Vagina (tissue), 2 donors: ENCODE data around the gene EHD1. TPM values are rescaled to one million over a fixed set of nuclear protein-coding genes. Genes with fewer than 3 reads are reported as not detected.
A peak's percentile ranks its signal among the peaks of the same experiment; 100 is the strongest.

Experiments
- DNase-seq, 2 donors: peaks; one replicate each; pipeline ENCODE4 v3.0.0-alpha.2; 2017; ENCODE audit errors: extremely low spot score in 2 of 2
- H3K27ac ChIP-seq: fragments of 200-600 bp; sonication (generic); one replicate; pipeline ENCODE4 v1.5.1; 2019
- H3K27me3 ChIP-seq: fragments of 200-600 bp; sonication (generic); one replicate; pipeline ENCODE4 v1.5.1; 2019
- H3K36me3 ChIP-seq, 2 donors: fragments of 200-600 bp; sonication (generic); one replicate each; pipeline ENCODE4 v1.5.1; 2017 to 2019
- H3K4me1 ChIP-seq: fragments of 200-600 bp; sonication (generic); one replicate; pipeline ENCODE4 v1.5.1; 2019
- H3K4me3 ChIP-seq, 2 donors: fragments of 200-600 bp; sonication (generic); 1 replicate in 1 of 2; 2 replicates in 1 of 2; pipeline ENCODE4 v1.5.1; 2016 to 2019
- H3K9me3 ChIP-seq: fragments of 200-600 bp; sonication (generic); one replicate; pipeline ENCODE4 v1.5.1; 2019
- POLR2A ChIP-seq, 2 donors: fragments of 450-650 bp; IDR thresholded peaks; one replicate each; pipeline ENCODE4 v1.6.1; 2017; ENCODE audit warnings: antibody characterized with exemption in 2 of 2, mild to moderate bottlenecking in 2 of 2, moderate library complexity in 2 of 2
- POLR2AphosphoS5 ChIP-seq, 2 donors: sonication (generic); formaldehyde crosslinking; IDR thresholded peaks; one replicate each; pipeline ENCODE4 v1.9.0; 2017; ENCODE audit warnings: antibody characterized with exemption in 2 of 2, mild to moderate bottlenecking in 2 of 2, low read depth in 1 of 2; ENCODE audit not compliant: insufficient read depth in 1 of 2
- intact Hi-C: fragments of 100-400 bp; cut with DNase I; formaldehyde crosslinking; loops from one replicate; pipeline ENCODE4 v1.15.1; 2023
- total RNA-seq: library from RNA; depleted of rRNA; stranded (reverse); fragments of >200 nt; gene quantifications from one replicate; pipeline ENCODE4 v1.2.3, GENCODE V29; 2016
- TF ChIP-seq, protein P1 (sequence below), 3 experiments: fragments of 450-650 bp in 2 of 3; fragments of 200-600 bp in 1 of 3; sonication (generic) in 1 of 3; IDR thresholded peaks; one replicate each; pipeline ENCODE4 v1.5.1; 2017 to 2019; ENCODE audit warnings: antibody characterized with exemption in 3 of 3, mild to moderate bottlenecking in 2 of 3, moderate library complexity in 2 of 3

Gene EHD1
- total RNA-seq, 1 donor from 2014 or later = 61.6 TPM

DNA sequence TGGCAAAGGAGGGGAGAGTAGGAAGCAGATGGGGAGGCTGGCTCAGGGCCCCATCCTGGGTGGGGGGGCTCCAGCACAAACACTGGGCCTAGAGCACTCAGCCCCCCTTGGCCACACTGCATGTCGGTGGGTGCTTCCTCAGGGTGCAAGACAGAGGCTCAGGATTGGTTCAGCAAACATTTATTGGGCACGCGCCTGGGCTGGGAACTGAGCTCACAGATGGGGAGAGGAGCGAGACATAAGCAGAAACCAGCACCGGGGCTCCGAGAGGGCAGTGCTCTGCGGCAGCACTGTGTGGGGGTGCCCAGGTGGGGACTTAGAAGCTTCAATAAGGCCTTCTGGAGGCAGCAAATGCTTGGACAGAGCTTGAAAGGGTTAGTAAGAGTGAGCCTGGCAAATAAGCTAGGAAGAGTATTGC lies 12.1 kb upstream of the EHD1 start:
- TF ChIP-seq, protein P1, sequence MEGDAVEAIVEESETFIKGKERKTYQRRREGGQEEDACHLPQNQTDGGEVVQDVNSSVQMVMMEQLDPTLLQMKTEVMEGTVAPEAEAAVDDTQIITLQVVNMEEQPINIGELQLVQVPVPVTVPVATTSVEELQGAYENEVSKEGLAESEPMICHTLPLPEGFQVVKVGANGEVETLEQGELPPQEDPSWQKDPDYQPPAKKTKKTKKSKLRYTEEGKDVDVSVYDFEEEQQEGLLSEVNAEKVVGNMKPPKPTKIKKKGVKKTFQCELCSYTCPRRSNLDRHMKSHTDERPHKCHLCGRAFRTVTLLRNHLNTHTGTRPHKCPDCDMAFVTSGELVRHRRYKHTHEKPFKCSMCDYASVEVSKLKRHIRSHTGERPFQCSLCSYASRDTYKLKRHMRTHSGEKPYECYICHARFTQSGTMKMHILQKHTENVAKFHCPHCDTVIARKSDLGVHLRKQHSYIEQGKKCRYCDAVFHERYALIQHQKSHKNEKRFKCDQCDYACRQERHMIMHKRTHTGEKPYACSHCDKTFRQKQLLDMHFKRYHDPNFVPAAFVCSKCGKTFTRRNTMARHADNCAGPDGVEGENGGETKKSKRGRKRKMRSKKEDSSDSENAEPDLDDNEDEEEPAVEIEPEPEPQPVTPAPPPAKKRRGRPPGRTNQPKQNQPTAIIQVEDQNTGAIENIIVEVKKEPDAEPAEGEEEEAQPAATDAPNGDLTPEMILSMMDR (IDR thresholded peaks at IDR 0.05) = no peak
- TF ChIP-seq POLR2A (IDR thresholded peaks at IDR 0.05) (no peak), POLR2AphosphoS5 (IDR thresholded peaks at IDR 0.05; ENCODE audit: insufficient read depth in 1 of 2, low read depth in 1 of 2) (no peak)
- H3K27me3 ChIP-seq = no peaks in the 10 kb centered on the region
- no peaks in the 10 kb centered on the region for H3K36me3 ChIP-seq
- H3K4me1 ChIP-seq = peaks cover 10% of the 10 kb centered on the region
- intact Hi-C loops = no loop called here
- H3K27ac ChIP-seq = no peak overlapping the region
- no peak overlapping the region for H3K4me3 ChIP-seq
- H3K9me3 ChIP-seq = no peaks in the 10 kb centered on the region
- DNase-seq = no peak

DNA sequence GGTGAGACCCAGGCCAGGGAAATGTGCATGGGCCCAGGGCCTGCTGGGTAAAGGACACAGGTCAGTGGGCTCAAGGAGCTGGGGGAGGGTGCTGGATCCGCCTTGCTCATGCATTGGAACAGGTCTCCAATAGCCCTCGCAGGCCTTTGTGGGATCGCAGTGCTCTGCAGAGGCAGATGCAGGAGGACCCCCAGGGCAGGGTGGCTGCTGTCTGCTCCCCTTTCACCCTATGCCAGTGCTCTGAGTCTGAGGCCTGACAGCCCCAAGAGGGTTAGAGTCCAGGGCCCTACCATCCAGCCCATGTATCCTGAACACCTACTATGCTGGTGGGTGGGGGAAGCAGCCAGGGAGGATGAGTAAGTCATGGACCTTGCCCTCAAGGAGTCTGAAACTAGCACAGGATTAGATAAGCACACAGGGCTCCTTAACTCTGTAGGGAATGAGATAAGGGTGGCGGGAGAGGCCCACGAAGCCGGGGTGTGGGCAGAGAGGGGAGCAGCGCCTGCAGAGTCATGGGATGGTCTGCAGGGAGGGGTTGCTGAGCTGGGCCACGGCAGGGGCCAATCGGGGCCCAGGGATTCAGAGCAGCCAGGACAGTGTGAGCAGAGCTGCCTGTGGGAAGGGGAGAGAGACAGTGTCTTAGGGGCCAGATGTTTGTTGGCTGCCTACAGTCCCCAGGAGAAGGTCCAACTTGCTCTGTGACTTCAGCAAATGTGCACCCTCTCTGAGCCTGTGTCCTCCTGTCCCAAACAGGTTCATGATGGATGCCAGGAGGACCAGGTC lies 10.5 kb upstream of the EHD1 start:
- TF ChIP-seq POLR2A (IDR thresholded peaks at IDR 0.05) = no peak
- TF ChIP-seq, protein P1 (IDR thresholded peaks at IDR 0.05) = no peak
- no peak for TF ChIP-seq POLR2AphosphoS5 (IDR thresholded peaks at IDR 0.05; ENCODE audit: insufficient read depth in 1 of 2, low read depth in 1 of 2)
- peaks cover 10% of the 10 kb centered on the region for H3K4me1 ChIP-seq
- no peak for DNase-seq
- H3K36me3 ChIP-seq = no peaks in the 10 kb centered on the region
- no peaks in the 10 kb centered on the region for H3K27me3 ChIP-seq
- H3K27ac ChIP-seq = no peak overlapping the region
- intact Hi-C loops = loop anchor here (2.0 kb wide), 1 partner anchor 44 kb away; the partner anchor contains the start of gene CDC42BPG
- no peaks in the 10 kb centered on the region for H3K9me3 ChIP-seq
- H3K4me3 ChIP-seq = no peak overlapping the region

DNA sequence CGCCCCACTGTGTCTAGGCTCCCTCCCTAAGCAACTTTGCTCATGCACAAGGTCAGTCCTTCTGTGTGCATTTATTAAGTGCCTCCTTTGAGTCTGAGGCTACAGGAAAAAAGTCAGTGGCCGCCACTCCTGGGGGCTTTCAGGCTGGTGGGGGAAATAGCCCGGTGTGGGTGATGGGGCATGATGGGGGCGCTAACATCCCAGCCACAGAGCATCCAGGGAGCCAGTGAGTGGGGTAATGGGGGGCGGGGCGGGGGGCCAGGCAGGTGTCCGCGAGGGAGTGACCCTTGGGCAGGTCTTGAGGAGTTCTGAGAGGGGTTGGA lies 9.9 kb upstream of the EHD1 start:
- no peaks in the 10 kb centered on the region for H3K9me3 ChIP-seq
- intact Hi-C loops = loop anchor here (2.0 kb wide), 1 partner anchor 44 kb away; the partner anchor contains the start of gene CDC42BPG
- no peak for DNase-seq
- peaks cover 10% of the 10 kb centered on the region for H3K4me1 ChIP-seq
- TF ChIP-seq POLR2AphosphoS5 (IDR thresholded peaks at IDR 0.05; ENCODE audit: insufficient read depth in 1 of 2, low read depth in 1 of 2) (no peak), POLR2A (IDR thresholded peaks at IDR 0.05) (no peak)
- TF ChIP-seq, protein P1 (IDR thresholded peaks at IDR 0.05) = no peak
- H3K4me3 ChIP-seq = peak overlapping the region; percentile 15 to 35
- no peak overlapping the region for H3K27ac ChIP-seq
- no peaks in the 10 kb centered on the region for H3K36me3 ChIP-seq
- H3K27me3 ChIP-seq = no peaks in the 10 kb centered on the region

DNA sequence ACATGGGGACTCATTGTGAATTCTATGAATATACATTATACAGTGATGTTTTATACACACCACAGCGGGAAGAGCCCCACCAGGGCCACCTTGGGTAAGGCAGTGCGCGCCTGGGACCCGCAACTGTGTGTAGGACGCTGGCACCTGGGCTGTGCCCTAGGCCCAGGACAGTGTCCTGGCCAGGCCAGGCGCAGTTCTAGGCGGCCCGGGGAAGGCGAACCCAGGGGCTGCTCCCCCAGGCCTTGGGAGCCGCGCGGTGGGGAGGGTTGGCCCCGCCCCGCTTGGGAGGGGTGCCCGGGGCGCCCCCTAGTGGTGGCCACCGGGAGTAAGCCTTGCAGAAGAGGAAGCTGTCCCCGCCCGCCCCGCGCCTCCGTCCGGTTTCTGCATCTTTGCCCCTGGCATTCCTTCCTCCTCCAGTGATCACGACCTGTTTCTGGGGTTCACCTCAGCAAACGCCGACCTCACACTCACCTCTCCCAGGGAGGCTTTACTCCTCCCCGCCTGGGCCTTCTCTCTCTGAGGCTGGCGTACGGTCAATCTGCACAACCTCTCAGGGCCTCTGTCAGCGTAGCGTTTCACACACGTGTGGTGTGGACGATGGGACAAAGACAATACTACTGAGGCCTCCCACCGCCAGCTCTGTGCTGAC lies 9.5 kb upstream of the EHD1 start:
- Histone ChIP-seq H3K27ac (peak overlapping the region; percentile 22), H3K4me3 (peak overlapping the region; percentile 15 to 35), H3K9me3 (no peaks in the 10 kb centered on the region), H3K36me3 (no peaks in the 10 kb centered on the region), H3K4me1 (peaks cover 10% of the 10 kb centered on the region), H3K27me3 (no peaks in the 10 kb centered on the region)
- intact Hi-C loops = loop anchor here (2.0 kb wide), 1 partner anchor 43 kb away; the partner anchor contains the start of gene CDC42BPG
- DNase-seq = no peak
- TF ChIP-seq POLR2AphosphoS5 (IDR thresholded peaks at IDR 0.05; ENCODE audit: insufficient read depth in 1 of 2, low read depth in 1 of 2) (peak; percentile 37 to 45), POLR2A (IDR thresholded peaks at IDR 0.05) (no peak)
- TF ChIP-seq, protein P1 (IDR thresholded peaks at IDR 0.05) = peak; percentile 89 to 99 (median 90)
